Measurements from ENCODE around the gene NUDT1.

NUDT1 gene

GRCh38 chr7:2271273-2272026 lies 29.4 kb downstream of the NUDT1 start:
- FAIRE-seq: no peak

DNA sequence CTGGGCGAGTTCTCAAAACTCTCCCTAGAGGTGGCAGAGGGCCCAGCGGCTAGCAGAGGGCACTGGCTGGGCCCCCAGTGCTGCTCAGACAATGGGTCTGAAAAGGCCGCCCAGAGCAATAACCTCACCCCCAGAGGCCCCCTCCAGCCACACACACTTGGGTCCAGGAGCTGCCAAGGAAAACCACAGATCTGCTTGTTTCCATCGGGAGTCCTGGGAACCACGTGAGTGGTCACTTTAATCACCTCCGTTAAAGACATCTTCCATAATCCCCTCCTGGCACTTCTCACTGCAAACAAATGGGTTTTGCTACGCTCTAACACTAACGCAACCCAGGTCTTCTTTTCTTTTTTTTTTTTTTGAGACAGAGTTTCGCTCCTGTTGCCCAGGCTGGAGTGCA lies 30.0 kb downstream of the NUDT1 start:
- no peak for FAIRE-seq

GRCh38 chr7:2273866-2274265 lies 31.8 kb downstream of the NUDT1 start:
- no peak for FAIRE-seq

DNA sequence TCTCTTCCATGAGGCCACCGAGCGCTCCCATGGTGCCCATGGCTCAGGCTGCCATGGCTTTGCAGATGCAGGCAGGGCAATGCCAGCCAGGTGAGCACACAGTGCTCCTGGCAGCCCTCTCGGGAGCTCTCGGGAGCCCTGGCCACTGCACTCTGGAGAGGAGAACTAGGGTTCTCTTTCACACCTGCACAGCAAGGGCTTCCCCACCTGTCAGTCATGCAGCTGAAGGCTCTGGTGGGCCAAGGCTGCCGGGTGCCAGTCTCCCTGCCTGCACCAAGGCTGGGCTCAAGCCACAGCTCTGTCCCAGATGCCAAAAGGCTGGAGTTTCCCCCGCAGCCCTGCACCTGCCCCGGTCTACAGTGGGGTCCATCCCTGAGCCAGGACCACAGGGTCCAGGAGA lies 32.6 kb downstream of the NUDT1 start:
- FAIRE-seq: no peak

DNA sequence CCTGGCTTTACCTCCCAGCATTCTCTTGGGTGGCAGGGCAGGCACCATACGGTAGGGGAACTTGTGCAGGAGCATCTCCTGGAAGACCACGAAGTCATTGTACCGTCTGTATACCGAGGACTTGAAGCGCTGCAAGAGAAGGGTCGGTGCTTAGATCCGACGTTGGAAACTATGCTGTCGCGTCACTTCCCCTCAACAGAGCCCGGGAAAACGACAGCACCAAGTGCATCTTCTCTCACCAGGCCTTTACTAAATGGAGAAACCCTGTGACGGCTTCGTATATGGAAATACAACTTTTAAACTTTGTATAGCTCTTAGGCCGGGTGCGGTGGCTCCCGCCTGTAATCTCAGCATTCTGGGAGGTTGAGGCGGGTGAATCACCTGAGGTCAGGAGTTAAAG lies 33.1 kb downstream of the NUDT1 start:
- FAIRE-seq: no peak

DNA sequence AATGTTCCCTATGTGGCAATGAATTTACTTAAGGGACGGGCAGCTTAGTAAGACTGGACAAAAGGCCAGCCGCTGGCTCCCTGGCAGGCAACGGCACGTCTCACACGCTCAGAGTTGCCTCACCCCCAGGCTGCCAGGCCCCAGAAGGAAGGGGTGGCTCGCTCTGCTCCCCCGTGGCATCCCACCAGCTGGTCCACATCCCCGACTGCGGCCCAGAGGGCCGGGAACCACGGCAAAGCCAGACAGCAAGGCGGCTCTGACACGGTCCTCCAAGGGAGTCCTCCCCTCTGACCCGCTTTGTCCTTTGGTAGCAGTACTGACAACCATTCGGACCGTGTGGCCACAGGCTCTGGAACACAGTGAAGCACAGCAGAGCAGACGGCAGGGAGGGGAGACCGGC lies 34.1 kb downstream of the NUDT1 start:
- no peak for FAIRE-seq

DNA sequence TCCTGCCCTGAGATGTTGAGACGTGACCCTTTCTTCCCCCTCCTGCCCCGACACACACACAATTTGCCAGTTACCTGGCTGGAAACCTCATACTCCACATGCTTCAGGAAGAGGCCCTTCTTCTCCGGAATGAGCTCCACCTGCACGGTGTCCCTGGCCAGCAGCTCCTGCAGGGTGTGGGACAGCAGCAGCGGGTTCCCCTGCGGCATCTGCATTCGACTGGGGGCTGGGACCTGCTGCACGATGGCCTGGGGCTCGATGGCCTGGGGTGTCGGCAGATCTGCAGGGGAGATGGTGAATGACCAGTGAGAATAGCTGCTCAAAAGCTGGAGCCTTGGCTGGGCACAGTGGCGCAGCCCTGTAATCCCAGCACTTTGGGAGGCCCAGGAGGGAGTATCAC lies 36.0 kb downstream of the NUDT1 start:
- no peak for FAIRE-seq

GRCh38 chr7:2279896-2280295 lies 37.9 kb downstream of the NUDT1 start:
- FAIRE-seq: no peak

- no peak for FAIRE-seq
Measured at GRCh38 chr7:2280424-2280823, 38.4 kb downstream of the NUDT1 start.

DNA sequence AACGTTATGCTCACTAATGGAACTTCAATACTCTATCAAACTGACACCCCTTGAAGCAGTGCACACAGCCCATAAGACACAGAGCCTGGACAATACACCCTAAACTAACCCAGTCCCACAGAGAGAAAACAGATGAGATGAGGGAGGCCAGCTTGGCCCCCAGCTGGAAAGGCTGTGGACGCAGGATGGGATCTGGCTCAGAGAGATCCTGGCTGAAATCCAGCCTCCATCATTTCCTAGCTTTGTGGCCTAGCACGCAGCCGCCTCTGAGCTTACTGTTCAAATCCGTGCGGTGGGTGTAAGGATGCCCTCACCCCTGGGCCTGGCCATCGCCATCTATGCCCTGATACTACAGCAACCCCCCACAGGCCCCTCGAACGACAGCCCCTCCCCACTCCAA lies 39.5 kb downstream of the NUDT1 start:
- FAIRE-seq: no peak

DNA sequence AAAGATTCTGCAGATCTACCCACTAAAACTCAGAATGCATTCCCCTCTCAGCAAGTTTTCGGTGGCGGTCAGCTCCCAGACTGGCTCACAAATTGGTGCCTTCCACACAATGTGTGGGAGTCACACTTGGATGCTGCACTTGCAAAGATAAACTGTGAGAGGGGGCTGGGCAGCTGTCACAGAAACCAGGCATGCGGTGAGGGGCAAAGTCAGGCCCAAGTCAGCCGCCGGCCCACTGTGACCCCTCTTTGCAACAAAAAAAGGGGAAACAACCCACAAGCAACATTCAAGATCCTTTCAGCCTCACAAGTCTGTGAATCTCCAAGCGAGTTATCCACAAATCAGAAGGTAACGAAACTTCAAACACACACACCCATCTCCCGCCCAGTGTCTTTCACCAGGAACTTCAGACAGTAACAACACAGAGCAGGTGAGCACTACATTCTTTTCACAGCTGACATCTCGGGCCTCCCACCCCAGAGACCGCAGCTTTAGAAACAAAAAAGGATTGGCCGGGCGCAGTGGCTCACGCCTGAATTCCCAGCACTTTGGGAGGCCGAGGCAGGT lies 40.2 kb downstream of the NUDT1 start:
- no peak for FAIRE-seq

GRCh38 chr7:2283074-2283473 lies 41.0 kb downstream of the NUDT1 start:
- no peak for FAIRE-seq

- no peak for FAIRE-seq
Measured at GRCh38 chr7:2287745-2288144, 45.7 kb downstream of the NUDT1 start.

DNA sequence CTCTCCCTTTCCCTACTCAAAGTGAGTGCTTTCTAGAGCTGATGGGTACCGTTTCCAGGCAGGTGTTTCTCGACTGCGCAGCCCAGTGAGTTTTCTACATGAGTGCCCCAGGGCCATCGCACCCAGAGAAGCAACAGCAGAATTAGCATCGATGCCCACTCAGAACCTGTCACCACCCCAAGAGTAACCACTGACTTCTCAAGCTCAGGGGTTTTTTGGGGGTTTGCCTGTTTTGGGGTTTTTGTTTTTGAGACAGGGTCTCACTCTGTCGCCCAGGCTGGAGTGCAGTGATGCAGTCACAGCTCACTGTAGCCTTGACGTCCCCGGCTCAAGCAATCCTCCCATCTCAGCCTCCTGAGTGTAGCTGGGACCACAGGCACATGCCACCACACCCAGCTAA lies 46.5 kb downstream of the NUDT1 start:
- FAIRE-seq: no peak

GRCh38 chr7:2289111-2289586 lies 47.1 kb downstream of the NUDT1 start:
- FAIRE-seq: no peak

- FAIRE-seq: no peak
Measured at GRCh38 chr7:2289621-2290020, 47.6 kb downstream of the NUDT1 start.

- no peak for FAIRE-seq
Measured at GRCh38 chr7:2290877-2291276, 48.9 kb downstream of the NUDT1 start.

DNA sequence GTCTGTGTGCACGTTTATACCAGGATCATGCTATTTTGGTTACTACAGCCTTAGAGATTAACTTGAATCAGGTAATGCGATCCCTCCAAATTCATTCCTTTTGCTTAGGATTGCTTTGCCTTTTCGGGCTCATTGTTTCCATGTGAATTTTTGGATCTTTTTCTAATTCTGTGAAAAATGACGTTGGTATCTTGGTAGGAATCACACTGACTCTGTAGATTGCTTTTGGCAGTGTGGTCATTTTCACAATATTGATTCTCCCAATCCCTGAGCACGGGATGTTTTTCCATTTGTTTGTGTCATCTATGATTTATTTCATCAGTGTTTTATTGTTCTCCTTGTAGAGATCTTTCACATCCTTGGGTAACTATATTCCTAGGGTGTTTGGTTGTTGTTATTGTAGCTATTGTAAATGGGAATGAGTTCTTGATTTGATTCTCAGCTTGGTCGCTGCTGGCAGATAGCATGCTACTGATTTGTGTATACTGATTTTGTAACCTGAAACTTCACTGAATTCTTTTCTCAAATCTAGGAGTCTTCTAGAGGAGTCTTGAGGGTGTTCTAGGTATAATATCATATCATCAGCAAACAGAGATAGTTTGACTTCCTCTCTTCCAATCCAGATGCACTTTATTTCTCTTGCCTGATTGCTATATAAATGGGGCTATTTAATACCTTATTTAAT lies 54.1 kb downstream of the NUDT1 start:
- FAIRE-seq: no peak

- FAIRE-seq: no peak
Measured at GRCh38 chr7:2296832-2297231, 54.8 kb downstream of the NUDT1 start.

DNA sequence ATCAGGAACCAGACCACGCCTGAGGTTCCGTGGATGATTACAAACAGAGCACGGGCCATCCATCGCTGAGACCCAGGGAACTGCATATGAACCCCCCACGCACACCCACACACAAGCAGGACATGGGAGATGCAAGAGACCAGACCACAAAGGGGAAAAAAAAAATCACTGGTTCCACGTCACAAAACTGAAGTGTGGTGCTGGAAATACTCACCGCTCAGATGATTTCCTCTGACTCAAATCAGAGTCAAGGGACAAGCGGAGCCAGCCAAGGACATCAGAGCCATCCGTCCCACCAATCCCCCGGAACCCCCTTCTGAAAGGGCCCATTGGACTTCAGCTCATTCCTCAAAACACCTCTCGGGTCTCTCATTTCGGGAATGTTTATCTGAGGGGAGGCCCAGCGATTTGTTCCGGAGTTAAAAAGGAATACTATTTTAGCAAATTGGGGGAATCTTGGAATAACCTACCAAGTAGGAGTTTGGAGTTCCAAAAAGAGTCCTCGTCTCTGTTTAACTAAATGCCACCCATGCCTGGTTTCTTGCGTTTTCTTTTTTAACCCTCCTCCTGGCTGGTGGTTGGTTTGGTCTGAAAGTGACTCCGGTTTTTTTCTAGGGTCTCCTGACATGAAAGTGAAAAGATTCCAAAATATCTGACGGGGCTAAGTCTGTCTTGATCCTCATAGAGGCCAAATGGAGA lies 57.3 kb downstream of the NUDT1 start:
- FAIRE-seq: no peak

DNA sequence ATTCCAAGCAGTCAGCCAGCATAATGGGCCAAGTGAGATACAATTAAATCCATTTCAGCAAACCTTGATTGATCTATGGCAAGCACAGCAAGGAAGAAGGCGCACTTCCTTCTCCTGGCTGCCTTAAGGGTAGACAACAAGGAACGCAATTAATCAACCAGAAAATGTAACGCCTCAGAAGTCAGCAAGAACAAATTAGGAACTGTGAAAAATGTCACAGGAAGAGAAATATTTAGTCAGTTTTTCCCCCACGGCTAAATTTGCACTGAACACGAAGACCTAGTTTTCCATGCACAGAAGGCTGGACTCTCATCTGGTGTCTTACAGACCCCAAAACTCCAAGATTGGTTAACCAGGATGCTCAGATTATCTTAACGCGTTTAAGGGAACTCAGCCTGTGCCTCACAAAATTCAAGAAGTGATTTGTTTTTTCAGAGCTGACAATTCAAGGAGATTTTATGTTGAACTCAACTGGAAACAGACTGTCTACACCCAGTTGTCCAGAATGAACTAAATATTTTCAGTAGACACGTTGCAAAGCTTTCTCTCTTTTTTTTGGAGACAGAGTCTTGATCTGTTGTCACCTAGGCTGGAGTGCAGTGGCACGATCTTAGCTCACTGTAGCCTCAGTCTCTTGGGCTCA lies 58.0 kb downstream of the NUDT1 start:
- FAIRE-seq: no peak
